SK-N-MC (cell line): ENCODE data around the gene G0S2.

ENCODE experiments used
- DNase-seq: peaks from one replicate; pipeline ENCODE4 v3.0.0-alpha.2; 2011; ENCODE audit warnings: low read depth, low spot score
- H3K27ac ChIP-seq: fragments of 200-600 bp; sonication (generic); 2 replicates; pipeline ENCODE4 v1.5.1; 2016; ENCODE audit warnings: mixed run types
- H3K36me3 ChIP-seq: fragments of 200-600 bp; sonication (generic); 2 replicates; pipeline ENCODE4 v1.6.1; 2017; ENCODE audit warnings: antibody characterized with exemption, low read length, mixed read lengths; ENCODE audit not compliant: insufficient read depth
- H3K4me3 ChIP-seq: fragments of 200-600 bp; sonication (generic); 2 replicates; pipeline ENCODE4 v1.5.1; 2016
- H3K9ac ChIP-seq: fragments of 200-600 bp; sonication (generic); 2 replicates; pipeline ENCODE4 v1.8.0; 2017; ENCODE audit warnings: mixed run types, mixed read lengths; ENCODE audit not compliant: insufficient read length
- H3K9me3 ChIP-seq: fragments of 200-600 bp; sonication (generic); 2 replicates; pipeline ENCODE4 v1.6.1; 2017; ENCODE audit warnings: low read depth, mild to moderate bottlenecking, antibody characterized with exemption, low read length, moderate library complexity, mixed read lengths
- EZH2 ChIP-seq: fragments of 200-600 bp; sonication (generic); IDR thresholded peaks from one replicate; pipeline ENCODE4 v1.6.1; 2017; ENCODE audit warnings: antibody characterized with exemption
- FOXP2 ChIP-seq: optimal IDR thresholded peaks from 2 replicates; pipeline ENCODE3; 2011; ENCODE audit warnings: mild to moderate bottlenecking, moderate library complexity; ENCODE audit not compliant: insufficient read depth; ENCODE audit errors: extremely low read length, control extremely low read depth
- POLR2AphosphoS5 ChIP-seq: IDR thresholded peaks from 2 replicates; pipeline ENCODE4 v1.6.1; 2012; ENCODE audit warnings: mild to moderate bottlenecking, low read depth, low read length, borderline replicate concordance

G0S2 gene

DNA sequence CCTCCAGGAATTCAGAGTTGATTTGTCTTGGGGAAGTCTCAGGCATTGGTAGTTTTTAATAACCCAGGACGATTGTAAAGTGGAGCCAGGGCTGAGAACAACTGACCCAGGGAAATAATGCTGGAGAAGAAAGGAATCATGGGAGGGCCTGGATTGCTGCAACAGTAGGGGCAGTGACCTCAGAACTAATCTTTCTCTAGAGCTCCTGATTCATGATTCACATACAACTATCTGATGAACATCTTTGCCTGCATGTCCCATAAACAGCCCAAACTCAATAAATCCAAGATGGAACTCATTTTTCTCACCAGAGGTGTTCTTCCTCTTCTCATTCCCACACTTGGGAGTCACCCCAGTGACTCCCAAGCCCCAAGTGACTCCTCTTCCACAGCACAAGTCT, 8.1 kb upstream of the G0S2 start:
- H3K9me3 ChIP-seq: no peaks in the 10 kb centered on the region
- no peak overlapping the region for H3K27ac ChIP-seq
- no peaks in the 10 kb centered on the region for H3K36me3 ChIP-seq
- no peak overlapping the region for H3K9ac ChIP-seq
- no peak overlapping the region for H3K4me3 ChIP-seq
- DNase-seq: no peak
- TF ChIP-seq FOXP2 (no peak), EZH2 (no peak), POLR2AphosphoS5 (no peak)

DNA sequence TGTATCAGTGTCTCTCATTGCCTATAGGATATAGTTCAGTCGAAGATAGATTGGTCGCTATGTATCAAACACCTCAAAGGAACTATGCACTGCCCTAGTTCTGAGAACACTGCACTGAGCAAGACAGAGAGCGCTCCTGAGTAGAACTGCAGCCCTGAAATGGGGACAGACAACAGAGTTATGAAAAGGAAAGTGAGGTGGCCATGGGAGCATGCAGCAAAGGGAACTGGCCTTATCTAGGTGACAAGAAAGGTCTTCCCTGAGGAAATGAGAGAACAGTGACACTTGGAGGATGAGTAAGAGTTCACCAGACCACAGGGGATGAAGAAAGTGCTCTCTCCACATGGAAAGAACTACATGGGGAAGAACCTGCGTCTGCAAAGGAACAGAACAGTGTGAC, 7.5 kb upstream of the G0S2 start:
- Histone ChIP-seq H3K4me3 (no peak overlapping the region), H3K9ac (no peak overlapping the region), H3K9me3 (no peaks in the 10 kb centered on the region), H3K36me3 (no peaks in the 10 kb centered on the region), H3K27ac (no peak overlapping the region)
- no peak for TF ChIP-seq FOXP2
- no peak for DNase-seq

DNA sequence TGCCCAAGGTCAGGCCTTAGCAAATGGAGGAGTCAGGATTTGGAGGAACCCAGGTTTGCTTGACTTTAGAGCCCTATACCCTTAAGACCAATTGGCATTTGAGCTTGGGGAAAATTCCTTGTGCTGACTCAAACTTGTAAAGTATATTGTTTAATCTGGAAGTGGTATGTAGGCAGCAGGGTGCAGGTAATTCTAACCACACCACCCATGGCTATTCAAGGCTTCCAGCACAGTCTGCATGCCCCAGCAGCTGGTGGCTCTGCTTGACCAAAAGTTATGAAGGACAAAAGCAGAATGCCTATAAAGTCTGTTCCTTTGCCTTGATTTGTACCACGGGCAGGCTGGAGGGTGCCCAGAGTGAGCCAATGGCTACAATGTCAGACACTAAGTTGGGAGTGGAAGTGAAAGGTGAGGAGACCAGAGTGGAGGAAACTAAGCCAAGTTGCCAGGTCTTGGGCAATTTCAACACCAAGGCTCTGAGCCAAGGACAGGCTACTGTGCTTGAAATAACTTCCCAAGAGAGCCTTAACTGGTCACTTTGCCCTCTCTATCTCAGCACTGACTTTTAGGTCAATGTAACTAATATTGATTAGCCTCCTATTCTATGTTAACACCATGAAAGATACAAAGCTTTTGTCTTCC, 4.7 kb upstream of the G0S2 start:
- no peak for DNase-seq
- Histone ChIP-seq H3K9me3 (no peaks in the 10 kb centered on the region), H3K9ac (no peak overlapping the region), H3K36me3 (no peaks in the 10 kb centered on the region), H3K27ac (no peak overlapping the region), H3K4me3 (no peak overlapping the region)
- no peak for TF ChIP-seq FOXP2
- no peak for TF ChIP-seq POLR2AphosphoS5
- no peak for TF ChIP-seq EZH2

DNA sequence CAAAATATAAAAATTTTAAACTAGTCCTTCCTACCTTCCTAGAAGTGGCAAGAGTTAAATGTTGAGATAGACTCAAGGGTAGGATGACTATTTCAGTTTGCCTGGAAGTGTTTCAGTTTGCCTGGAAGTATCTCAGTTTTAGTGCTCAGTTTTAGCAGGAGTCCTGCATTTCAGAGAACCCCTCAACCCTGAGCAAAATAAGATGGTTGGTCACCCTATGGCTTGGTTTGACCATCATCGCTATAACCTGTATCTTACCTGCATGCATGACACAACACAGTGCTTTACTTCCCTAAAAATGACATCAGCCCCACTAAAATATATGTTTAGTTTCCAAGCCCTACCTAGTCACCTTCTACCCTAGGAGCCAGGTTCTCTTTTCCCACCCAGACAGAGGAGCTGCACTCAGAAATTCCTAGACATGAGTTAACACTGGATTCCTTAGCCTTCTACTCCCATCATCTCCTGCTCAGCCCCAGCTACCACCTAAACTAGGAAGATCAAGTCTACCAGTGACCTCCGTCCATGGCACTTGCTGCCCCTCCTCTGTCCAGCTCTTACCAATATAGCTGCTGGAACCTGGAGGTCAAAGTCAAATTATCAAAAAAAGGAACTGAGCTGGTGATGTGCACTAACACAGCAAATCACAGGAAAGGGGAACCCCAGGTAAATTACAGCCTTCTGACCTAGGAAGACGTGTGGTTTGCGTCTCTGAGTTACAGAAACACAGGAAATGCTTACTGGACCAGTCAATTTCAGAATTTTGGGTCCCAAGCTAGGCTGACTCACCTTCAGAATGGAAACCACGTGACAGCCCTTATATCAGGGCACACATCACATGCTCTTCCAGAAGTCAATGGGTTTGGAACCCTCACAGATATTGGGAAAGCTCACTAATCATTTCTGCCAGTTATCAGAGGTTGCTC, 2.2 kb upstream of the G0S2 start:
- Histone ChIP-seq H3K9me3 (no peaks in the 10 kb centered on the region), H3K4me3 (no peak overlapping the region), H3K27ac (no peak overlapping the region), H3K36me3 (no peaks in the 10 kb centered on the region), H3K9ac (no peak overlapping the region)
- TF ChIP-seq FOXP2: no peak
- no peak for TF ChIP-seq POLR2AphosphoS5
- TF ChIP-seq EZH2: no peak
- no peak for DNase-seq

DNA sequence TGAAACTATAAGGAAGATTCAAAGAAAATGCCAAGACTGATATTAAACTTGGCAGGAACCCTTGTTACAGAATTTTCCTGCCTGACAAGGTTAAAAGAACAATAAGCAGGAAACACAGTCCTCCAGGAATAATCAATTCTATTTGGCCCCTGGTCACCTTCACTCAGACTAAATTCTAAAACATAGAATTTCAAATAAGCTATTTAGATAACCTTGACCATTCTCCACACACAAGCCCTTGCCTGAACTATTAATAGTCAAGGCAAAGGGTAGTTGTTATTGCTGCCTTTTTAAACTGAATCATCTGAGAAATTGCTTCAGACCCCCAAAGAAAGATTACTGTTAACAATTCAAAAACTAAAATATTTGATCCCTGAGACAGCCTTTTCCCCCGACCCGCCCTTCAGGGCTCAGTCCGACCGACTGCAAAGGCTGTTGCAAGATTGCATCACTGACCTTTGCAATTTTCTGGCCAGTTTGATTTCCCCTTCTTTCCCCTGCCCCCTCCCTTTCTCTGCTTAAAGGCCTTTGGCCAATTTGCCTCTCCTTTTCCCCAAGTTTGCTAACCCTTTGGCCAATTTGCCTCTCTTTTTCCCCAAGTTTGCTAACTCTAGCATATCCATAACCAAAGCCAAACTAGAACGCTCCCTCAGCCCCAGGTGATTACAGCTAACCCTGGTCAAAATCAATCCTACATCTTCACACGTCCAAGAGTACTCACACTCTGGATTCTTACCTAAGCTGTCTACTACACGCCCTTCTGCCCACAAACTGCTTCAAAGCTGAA, 1.4 kb upstream of the G0S2 start:
- DNase-seq: no peak
- no peaks in the 10 kb centered on the region for H3K9me3 ChIP-seq
- no peaks in the 10 kb centered on the region for H3K36me3 ChIP-seq
- no peak for TF ChIP-seq POLR2AphosphoS5
- no peak for TF ChIP-seq EZH2
- no peak for TF ChIP-seq FOXP2
- no peak overlapping the region for H3K27ac ChIP-seq
- no peak overlapping the region for H3K9ac ChIP-seq
- H3K4me3 ChIP-seq: no peak overlapping the region

DNA sequence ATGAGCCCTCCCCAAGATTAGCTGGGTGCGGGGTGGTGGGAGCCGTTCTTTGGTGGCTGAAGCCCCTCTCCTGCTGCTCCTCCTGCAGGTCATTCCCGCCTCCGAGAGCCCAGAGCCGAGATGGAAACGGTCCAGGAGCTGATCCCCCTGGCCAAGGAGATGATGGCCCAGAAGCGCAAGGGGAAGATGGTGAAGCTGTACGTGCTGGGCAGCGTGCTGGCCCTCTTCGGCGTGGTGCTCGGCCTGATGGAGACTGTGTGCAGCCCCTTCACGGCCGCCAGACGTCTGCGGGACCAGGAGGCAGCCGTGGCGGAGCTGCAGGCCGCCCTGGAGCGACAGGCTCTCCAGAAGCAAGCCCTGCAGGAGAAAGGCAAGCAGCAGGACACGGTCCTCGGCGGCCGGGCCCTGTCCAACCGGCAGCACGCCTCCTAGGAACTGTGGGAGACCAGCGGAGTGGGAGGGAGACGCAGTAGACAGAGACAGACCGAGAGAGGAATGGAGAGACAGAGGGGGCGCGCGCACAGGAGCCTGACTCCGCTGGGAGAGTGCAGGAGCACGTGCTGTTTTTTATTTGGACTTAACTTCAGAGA, 448 bp downstream of the G0S2 start:
- no peak for DNase-seq
- H3K4me3 ChIP-seq: no peak overlapping the region
- H3K9ac ChIP-seq: no peak overlapping the region
- H3K9me3 ChIP-seq: no peaks in the 10 kb centered on the region
- no peak for TF ChIP-seq EZH2
- TF ChIP-seq POLR2AphosphoS5: no peak
- TF ChIP-seq FOXP2: no peak
- H3K27ac ChIP-seq: no peak overlapping the region
- H3K36me3 ChIP-seq: no peaks in the 10 kb centered on the region

DNA sequence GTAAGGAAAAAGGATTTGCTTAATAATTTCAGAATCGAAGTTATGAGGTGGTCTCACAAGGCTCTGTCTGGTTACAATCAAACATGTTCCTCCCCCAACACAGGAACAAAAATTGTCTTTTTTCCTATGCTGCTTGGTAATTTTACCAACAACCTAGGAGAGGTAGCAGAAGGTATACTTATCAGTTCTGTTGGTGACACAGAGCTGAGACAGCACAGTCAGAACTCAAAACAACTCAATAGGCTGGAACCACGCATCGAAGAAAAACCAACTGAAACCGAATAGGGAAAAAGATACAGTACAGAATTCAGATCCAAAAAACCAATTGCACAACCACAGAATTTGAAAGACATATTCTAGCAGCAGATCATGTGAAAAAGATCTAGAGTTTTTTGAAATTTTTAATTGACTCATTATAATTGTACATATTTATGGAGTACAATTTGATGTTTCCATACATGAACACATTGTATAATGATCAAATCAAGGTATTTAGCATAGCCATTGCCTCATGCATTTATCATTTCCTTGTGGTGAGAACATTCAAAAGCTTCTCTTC, 3.8 kb downstream of the G0S2 start:
- H3K9ac ChIP-seq: no peak overlapping the region
- no peak overlapping the region for H3K4me3 ChIP-seq
- TF ChIP-seq POLR2AphosphoS5: no peak
- TF ChIP-seq FOXP2: no peak
- no peak for TF ChIP-seq EZH2
- no peaks in the 10 kb centered on the region for H3K36me3 ChIP-seq
- DNase-seq: no peak
- no peaks in the 10 kb centered on the region for H3K9me3 ChIP-seq
- no peak overlapping the region for H3K27ac ChIP-seq
